Measurements from ENCODE around the gene PCDHGA1.

The PCDHGA1 gene

GRCh38 chr5:141521244-141521781 lies 191.0 kb downstream of the PCDHGA1 start:
- no peaks in the 10 kb centered on the region for H3K9me3 ChIP-seq
- DNase-seq: no peak
- H3K36me3 ChIP-seq: peaks cover 68% of the 10 kb centered on the region

DNA sequence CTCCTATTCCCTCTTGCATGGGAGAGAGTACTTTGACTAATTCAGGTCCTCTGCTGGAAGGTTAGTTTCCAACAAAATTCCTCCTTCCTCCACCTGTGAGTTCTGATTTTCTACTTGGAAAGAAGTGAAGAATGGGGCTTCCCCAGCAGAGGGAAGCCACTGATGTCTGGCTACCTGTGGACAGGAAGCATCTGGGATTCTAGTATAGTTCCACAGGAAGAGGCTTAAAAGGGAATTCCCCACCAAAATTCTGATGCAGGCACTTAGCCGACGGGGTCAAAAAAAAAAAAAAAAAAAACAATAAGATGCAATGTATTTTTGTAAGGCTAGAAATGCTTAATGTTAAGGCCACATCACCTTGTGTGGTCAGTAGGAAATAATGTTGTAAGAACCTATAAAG lies 192.0 kb downstream of the PCDHGA1 start:
- no peaks in the 10 kb centered on the region for H3K9me3 ChIP-seq
- no peak overlapping the region for H3K4me3 ChIP-seq (ENCODE audit: low read depth, low read length)
- H3K36me3 ChIP-seq: peaks cover 68% of the 10 kb centered on the region
- DNase-seq: no peak
- TF ChIP-seq, protein P1, sequence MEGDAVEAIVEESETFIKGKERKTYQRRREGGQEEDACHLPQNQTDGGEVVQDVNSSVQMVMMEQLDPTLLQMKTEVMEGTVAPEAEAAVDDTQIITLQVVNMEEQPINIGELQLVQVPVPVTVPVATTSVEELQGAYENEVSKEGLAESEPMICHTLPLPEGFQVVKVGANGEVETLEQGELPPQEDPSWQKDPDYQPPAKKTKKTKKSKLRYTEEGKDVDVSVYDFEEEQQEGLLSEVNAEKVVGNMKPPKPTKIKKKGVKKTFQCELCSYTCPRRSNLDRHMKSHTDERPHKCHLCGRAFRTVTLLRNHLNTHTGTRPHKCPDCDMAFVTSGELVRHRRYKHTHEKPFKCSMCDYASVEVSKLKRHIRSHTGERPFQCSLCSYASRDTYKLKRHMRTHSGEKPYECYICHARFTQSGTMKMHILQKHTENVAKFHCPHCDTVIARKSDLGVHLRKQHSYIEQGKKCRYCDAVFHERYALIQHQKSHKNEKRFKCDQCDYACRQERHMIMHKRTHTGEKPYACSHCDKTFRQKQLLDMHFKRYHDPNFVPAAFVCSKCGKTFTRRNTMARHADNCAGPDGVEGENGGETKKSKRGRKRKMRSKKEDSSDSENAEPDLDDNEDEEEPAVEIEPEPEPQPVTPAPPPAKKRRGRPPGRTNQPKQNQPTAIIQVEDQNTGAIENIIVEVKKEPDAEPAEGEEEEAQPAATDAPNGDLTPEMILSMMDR (IDR thresholded peaks at IDR 0.05; ENCODE audit: low read depth, low read length): no peak
- H3K4me1 ChIP-seq: peaks cover 18% of the 10 kb centered on the region
- H3K27me3 ChIP-seq: no peaks in the 10 kb centered on the region

More at GRCh38 chr5:141521244-141521781, 191.0 kb downstream of the PCDHGA1 start:
- peaks cover 17% of the 10 kb centered on the region for H3K4me1 ChIP-seq
- TF ChIP-seq, protein P1 (IDR thresholded peaks at IDR 0.05; ENCODE audit: low read depth, low read length): no peak
- no peak overlapping the region for H3K4me3 ChIP-seq (ENCODE audit: low read depth, low read length)
- H3K27me3 ChIP-seq: no peaks in the 10 kb centered on the region

GRCh38 chr5:141523991-141524390 lies 193.7 kb downstream of the PCDHGA1 start:
- no peaks in the 10 kb centered on the region for H3K27me3 ChIP-seq
- TF ChIP-seq, protein P1 (IDR thresholded peaks at IDR 0.05; ENCODE audit: low read depth, low read length): no peak
- no peaks in the 10 kb centered on the region for H3K9me3 ChIP-seq
- no peak for DNase-seq
- peak overlapping the region; percentile 47; the same call in 1 of the 2 replicates for H3K4me3 ChIP-seq (ENCODE audit: low read depth, low read length)
- peaks cover 21% of the 10 kb centered on the region for H3K4me1 ChIP-seq
- H3K36me3 ChIP-seq: peaks cover 76% of the 10 kb centered on the region

DNA sequence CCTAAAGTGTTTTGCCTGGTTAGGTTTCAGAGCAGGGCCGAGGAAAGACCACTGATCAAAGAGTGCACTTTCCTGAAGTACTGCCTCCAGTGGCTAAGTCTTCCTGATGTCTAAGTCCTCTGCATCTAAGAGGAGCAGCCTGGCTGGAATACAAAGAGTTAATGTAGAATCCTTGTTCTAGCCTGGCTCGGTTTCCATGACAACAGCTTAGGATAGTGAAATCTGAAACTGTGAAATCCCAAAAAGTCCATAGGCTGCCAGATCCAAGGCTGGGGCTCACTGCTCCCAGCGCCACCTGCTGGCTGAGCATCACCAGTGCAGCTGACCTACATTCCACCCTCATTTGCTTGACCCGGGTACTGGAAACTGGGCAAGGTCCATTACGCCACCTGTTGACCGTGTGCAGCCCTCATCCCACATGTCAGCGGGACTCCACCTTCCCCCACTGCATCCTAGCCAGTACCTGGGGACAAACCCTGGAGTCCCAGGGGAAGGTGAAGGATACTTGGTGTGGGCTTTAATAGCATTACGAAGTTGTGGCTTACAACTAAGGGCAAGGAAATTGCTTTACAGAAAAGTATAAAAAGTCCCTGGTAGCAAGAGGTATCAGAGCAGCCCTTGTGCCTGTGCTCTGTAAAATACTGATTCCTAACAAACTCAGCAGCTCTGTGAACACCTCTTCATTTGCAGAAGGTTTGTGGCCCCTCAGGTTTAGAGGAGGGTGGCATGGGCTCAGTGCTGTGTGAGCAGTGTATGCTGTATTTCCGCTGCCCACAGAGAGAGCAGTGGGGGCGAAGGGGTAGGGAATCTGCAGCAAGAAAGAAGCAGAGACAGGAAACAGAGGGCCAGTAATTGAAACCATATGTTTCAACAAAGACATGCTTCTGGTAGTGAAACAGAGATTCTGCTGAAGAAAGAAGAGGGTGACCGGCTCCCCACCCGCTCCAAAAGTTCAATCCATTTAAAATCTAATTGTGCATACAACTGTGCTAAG lies 194.6 kb downstream of the PCDHGA1 start:
- Histone ChIP-seq H3K36me3 (peaks cover 74% of the 10 kb centered on the region), H3K4me1 (peaks cover 21% of the 10 kb centered on the region), H3K9me3 (no peaks in the 10 kb centered on the region), H3K27me3 (no peaks in the 10 kb centered on the region), H3K4me3 (ENCODE audit: low read depth, low read length) (peak overlapping the region; percentile 47)
- peak; percentile 87 for DNase-seq
- TF ChIP-seq, protein P1 (IDR thresholded peaks at IDR 0.05; ENCODE audit: low read depth, low read length): peak; percentile 100

- Histone ChIP-seq H3K9me3 (no peaks in the 10 kb centered on the region), H3K4me3 (ENCODE audit: low read depth, low read length) (peak overlapping the region; percentile 26), H3K27me3 (no peaks in the 10 kb centered on the region), H3K36me3 (peaks cover 69% of the 10 kb centered on the region), H3K4me1 (peaks cover 21% of the 10 kb centered on the region)
- DNase-seq: no peak
- TF ChIP-seq, protein P1 (IDR thresholded peaks at IDR 0.05; ENCODE audit: low read depth, low read length): no peak
Observed at GRCh38 chr5:141525653-141526052, 195.3 kb downstream of the PCDHGA1 start.
